ENCODE measurements around the gene A4GALT. TPM values are rescaled to one million over a fixed set of nuclear protein-coding genes. Genes with fewer than 3 reads are reported as not detected.

The A4GALT gene
- total and polyA plus RNA-seq, 2 donors: 10.7 to 71.2 TPM

DNA sequence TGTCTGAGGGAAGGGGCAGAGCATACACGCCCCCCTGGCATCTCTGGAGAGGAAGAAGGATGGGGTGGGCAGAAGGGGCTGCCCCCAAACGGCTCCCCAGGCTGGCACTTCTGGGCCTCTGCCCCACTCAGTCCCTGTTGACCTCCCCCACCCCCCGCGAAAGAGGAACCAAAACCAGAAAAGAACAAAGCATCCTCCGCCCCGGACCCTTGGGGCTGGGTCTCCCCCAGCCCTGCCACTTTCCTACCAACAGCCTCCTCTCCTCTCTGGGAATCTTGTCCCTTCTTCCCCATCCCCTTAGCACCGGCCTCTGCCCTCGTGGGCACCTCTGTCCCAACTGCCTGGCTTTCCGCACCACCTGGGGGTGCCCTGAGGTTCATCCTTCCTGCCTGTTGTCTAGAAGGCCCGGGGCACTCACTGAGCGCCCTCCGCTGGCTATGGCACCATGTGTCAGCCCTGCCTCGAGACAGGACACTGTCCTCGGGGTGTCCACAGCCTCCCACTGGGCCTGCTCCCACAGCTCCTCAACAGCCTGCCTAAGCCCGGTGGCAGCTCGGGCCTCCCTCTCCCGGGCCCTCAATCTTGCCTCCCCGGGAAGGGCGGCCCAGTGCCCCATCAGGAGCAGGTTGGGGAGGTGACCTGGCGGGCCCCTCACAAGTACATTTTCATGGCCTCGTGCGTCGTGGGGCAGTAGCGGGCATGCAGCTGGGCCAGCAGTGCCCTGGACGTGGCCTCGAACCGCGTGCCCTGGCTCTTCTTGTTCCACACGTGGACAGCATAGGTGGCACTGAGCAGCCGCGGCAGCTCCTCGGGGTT lies 28.2 kb downstream of the A4GALT start:
- Histone ChIP-seq H3K4me1 (ENCODE audit: insufficient read depth) (no peaks in the 10 kb centered on the region), H3K36me3 (ENCODE audit: insufficient read depth) (no peaks in the 10 kb centered on the region), H3K27ac (ENCODE audit: low read depth) (no peak overlapping the region), H3K4me3 (ENCODE audit: low read depth, low read length) (no peak overlapping the region)
- DNase-seq (ENCODE audit: extremely low spot score): no peak
- 87% methylated on average over 32 of the region's 32 CpGs for WGBS

DNA sequence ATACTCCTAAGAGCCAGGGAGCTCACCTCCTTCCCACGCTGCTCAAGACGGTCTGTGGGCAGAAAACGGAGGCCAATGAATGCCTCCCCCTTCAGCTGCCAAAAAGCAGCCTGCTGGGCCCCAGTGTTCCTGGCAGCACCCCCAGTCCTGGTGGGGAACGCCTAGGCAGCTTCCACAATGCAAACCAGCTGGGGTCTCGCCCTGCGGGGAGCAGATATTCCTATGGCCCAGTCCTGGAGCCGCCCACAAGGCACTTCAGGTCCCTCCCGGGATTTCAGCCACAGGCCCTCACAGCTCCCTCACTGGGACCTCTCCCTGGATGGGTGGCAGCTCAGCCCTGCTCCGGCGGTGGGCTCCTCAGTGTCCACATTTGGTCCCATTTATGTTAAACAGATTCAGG lies 29.2 kb downstream of the A4GALT start:
- DNase-seq (ENCODE audit: extremely low spot score): no peak
- Histone ChIP-seq H3K27ac (ENCODE audit: low read depth) (no peak overlapping the region), H3K36me3 (ENCODE audit: insufficient read depth) (no peaks in the 10 kb centered on the region), H3K4me3 (ENCODE audit: low read depth, low read length) (no peak overlapping the region), H3K4me1 (ENCODE audit: insufficient read depth) (no peaks in the 10 kb centered on the region)
- 67% methylated on average over 10 of the region's 10 CpGs for WGBS

GRCh38 chr22:42688241-42689211 lies 32.1 kb downstream of the A4GALT start:
- WGBS: 15% methylated on average over 25 of the region's 25 CpGs
- H3K36me3 ChIP-seq (ENCODE audit: insufficient read depth): no peaks in the 10 kb centered on the region
- DNase-seq (ENCODE audit: extremely low spot score): peak; percentile 87
- H3K4me3 ChIP-seq (ENCODE audit: low read depth, low read length): no peak overlapping the region
- no peaks in the 10 kb centered on the region for H3K4me1 ChIP-seq (ENCODE audit: insufficient read depth)
- H3K27ac ChIP-seq (ENCODE audit: low read depth): peak overlapping the region; percentile 77

DNA sequence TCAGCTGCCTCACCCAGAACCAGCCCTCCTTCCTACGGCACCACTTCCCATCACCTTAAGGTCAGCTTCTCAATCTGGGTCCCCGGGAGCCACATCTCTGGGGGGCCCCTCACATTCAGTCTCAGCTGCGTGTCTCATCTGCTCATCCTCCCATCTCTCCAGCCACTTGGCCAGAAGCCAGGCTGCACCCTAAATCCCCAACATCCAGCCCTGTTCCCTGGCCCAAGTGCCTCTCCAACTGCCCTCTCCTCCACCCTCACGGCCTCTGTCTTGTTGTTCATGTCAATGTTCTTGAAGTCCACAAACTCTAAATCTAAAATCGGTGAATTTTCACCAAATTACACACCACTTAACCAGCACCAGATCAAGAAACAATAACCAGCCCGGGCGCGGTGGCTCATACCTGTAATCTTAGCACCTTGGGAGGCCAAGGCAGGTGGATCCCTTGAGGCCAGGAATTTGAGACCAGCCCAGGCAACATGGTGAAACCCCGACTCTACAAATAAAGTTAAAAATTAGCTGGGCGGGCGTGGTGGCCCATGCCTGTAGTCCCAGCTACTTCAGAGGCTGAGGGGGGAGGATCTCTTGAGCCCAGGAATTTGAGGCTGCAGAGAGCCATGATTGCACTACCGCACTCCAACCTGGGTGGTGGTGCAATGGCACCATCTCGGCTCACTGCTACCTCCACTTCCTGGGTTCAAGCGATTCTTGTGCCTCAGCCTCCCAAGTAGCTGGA lies 33.7 kb downstream of the A4GALT start:
- 86% methylated on average over 14 of the region's 14 CpGs for WGBS
- H3K27ac ChIP-seq (ENCODE audit: low read depth): no peak overlapping the region
- no peaks in the 10 kb centered on the region for H3K4me1 ChIP-seq (ENCODE audit: insufficient read depth)
- no peak for DNase-seq (ENCODE audit: extremely low spot score)
- no peak overlapping the region for H3K4me3 ChIP-seq (ENCODE audit: low read depth, low read length)
- H3K36me3 ChIP-seq (ENCODE audit: insufficient read depth): no peaks in the 10 kb centered on the region

DNA sequence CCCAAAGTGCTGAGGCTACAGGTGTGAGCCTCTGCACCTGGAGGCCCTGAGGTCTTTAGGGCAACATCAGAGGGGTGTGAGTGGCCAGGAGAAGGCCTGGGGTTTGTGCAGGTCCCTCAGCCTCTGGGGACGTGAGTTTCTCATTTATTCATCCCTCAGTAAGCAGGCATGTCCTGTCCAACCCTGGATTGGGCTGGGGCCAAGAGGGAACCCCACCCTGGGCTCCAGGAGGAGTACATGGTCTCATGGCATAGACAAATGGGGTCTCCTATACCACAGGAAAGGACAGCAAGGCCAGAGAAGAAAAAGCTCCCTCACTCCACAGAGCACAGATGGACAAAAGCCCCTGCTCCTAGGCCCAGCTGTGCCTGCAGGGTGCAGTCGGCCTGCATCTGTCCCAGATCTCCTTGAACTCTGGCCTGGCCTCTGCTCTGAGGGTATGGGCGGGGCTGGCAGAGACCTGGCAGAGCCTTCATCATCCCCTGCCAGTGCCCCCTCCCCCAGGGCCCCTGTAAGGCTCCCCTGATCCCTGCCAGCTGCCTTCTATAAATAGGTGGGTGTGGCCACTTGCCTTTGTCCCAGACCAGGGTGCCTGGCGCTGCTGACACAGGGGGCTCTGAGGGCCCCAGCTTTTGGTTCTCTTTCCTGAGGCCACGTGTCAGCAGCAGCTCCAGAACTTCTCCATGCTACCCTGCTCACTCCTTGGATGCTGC lies 34.6 kb downstream of the A4GALT start:
- Histone ChIP-seq H3K4me1 (ENCODE audit: insufficient read depth) (no peaks in the 10 kb centered on the region), H3K27ac (ENCODE audit: low read depth) (peak overlapping the region; percentile 7), H3K4me3 (ENCODE audit: low read depth, low read length) (no peak overlapping the region), H3K36me3 (ENCODE audit: insufficient read depth) (no peaks in the 10 kb centered on the region)
- WGBS: 20% methylated on average over 5 of the region's 5 CpGs
- DNase-seq (ENCODE audit: extremely low spot score): no peak

DNA sequence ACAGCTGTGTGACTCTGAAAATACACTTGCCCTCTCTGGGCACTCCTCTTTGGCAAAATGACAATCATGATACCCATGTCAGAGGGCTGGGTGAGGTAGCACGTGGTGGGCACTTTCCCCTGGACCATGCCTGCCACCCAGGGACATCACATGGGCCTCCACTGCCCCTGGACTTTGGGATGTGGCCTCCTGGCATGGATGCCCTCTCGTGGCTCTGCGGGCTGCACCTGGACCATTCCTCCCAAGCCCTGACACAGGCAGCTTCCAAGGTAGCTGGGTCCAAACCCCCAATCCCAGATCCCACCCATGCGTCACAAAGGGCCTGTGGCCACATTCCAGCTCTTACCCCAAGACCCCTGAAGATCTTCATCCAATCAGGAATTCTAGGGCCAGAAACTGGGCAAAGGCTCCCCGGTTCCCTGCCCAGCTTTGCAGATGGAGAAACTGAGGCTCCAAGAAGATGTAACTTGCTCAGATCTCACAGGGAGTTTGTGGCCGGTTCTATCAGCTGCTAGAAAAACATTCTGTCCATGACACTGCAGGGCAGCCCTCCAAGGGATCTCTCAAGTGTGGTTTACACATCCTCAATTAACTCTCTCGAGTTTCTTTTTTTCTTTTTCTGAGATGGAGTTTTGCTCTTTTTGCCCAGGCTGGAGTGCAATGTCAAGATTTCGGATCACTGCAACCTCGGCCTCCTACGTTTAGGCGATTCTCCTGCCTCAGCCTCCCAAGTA lies 36.0 kb downstream of the A4GALT start:
- 76% methylated on average over 11 of the region's 11 CpGs for WGBS
- H3K36me3 ChIP-seq (ENCODE audit: insufficient read depth): no peaks in the 10 kb centered on the region
- no peaks in the 10 kb centered on the region for H3K4me1 ChIP-seq (ENCODE audit: insufficient read depth)
- H3K27ac ChIP-seq (ENCODE audit: low read depth): no peak overlapping the region
- DNase-seq (ENCODE audit: extremely low spot score): no peak
- H3K4me3 ChIP-seq (ENCODE audit: low read depth, low read length): no peak overlapping the region

GRCh38 chr22:42683578-42684283 lies 36.9 kb downstream of the A4GALT start:
- DNase-seq (ENCODE audit: extremely low spot score): no peak
- WGBS: 31% methylated on average over 8 of the region's 8 CpGs
- H3K36me3 ChIP-seq (ENCODE audit: insufficient read depth): no peaks in the 10 kb centered on the region
- H3K27ac ChIP-seq (ENCODE audit: low read depth): no peak overlapping the region
- no peak overlapping the region for H3K4me3 ChIP-seq (ENCODE audit: low read depth, low read length)
- H3K4me1 ChIP-seq (ENCODE audit: insufficient read depth): no peaks in the 10 kb centered on the region

DNA sequence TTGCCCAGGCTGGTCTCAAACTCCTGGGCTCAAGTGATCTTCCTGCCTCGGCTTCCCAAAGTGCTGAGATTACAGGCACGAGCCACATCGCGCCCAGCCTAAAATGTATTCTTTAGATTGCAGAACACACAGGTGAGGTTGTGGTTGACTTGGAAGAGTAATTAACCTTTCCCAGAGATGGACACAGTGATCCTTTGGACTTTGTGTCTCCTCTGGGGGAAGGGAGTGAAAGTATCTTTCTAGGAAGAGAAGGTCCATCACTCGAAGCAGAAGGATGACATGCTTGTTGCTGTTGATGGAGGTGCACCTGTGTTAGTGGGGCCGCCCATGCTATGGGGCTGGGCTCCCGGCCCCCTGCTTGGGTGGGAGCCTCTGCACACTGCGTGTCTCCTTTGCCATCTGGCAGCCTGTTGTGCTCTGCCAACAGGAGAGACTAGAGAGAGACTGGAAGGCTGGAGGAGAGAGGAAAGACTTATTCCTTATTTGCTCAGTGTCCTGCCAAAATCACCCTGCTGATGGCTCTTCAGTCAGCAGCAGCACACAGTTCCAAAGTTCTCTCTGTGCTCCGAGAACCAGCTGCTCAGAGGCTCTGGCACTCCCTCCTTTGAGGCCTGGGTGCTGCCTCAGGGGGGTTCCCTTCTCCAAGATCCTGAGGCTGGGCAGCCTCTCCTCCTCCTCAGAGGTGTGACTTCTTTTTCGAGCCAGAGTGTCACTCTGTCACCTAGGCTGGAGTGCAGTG lies 38.4 kb downstream of the A4GALT start:
- no peaks in the 10 kb centered on the region for H3K4me1 ChIP-seq (ENCODE audit: insufficient read depth)
- WGBS: 68% methylated on average over 10 of the region's 10 CpGs
- DNase-seq (ENCODE audit: extremely low spot score): no peak

GRCh38 chr22:42680648-42681047 lies 40.0 kb downstream of the A4GALT start:
- DNase-seq (ENCODE audit: extremely low spot score): no peak
- Histone ChIP-seq H3K4me3 (ENCODE audit: low read depth, low read length) (no peak overlapping the region), H3K36me3 (ENCODE audit: insufficient read depth) (no peaks in the 10 kb centered on the region), H3K4me1 (ENCODE audit: insufficient read depth) (no peaks in the 10 kb centered on the region), H3K27ac (ENCODE audit: low read depth) (no peak overlapping the region)
- WGBS: 65% methylated on average over 8 of the region's 8 CpGs

More for the DNA sequence above, 38.4 kb downstream of the A4GALT start:
- Histone ChIP-seq H3K27ac (ENCODE audit: low read depth) (no peak overlapping the region), H3K36me3 (ENCODE audit: insufficient read depth) (no peaks in the 10 kb centered on the region), H3K4me3 (ENCODE audit: low read depth, low read length) (no peak overlapping the region)

DNA sequence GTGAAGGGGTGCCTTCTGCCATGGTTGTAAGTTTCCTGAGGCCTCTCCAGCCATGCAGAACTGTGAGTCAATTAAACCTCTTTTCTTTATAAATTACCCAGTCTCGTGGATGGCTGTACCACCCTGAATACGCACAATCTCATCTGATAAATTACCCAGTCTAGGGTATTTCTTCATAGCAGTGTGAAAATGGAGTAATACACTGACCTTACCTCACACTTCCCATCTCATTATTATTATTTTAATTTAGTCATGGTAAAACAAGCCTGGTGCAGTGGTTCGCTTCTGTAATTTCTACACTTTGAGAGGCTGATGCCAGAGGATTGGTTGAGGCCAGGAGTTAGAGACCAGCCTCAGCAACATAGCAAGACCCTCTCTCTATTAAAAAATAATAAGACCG lies 41.0 kb downstream of the A4GALT start:
- WGBS: 79% methylated on average over 4 of the region's 4 CpGs
- no peak overlapping the region for H3K27ac ChIP-seq (ENCODE audit: low read depth)

GRCh38 chr22:42678894-42679293 lies 41.8 kb downstream of the A4GALT start:
- Histone ChIP-seq H3K36me3 (ENCODE audit: insufficient read depth) (no peaks in the 10 kb centered on the region), H3K4me1 (ENCODE audit: insufficient read depth) (no peaks in the 10 kb centered on the region), H3K27ac (ENCODE audit: low read depth) (no peak overlapping the region), H3K4me3 (ENCODE audit: low read depth, low read length) (no peak overlapping the region)
- DNase-seq (ENCODE audit: extremely low spot score): no peak
- WGBS: 100% methylated on average over 1 of the region's 1 CpG

More for the DNA sequence above, 41.0 kb downstream of the A4GALT start:
- Histone ChIP-seq H3K4me1 (ENCODE audit: insufficient read depth) (no peaks in the 10 kb centered on the region), H3K4me3 (ENCODE audit: low read depth, low read length) (no peak overlapping the region), H3K36me3 (ENCODE audit: insufficient read depth) (no peaks in the 10 kb centered on the region)
- DNase-seq (ENCODE audit: extremely low spot score): no peak
